NCI-H1436 (cell line): ENCODE measurements around the gene FIGNL2.
"Not testable (repeated sequence)": the region's sequence is repeated elsewhere in the genome, so short reads cannot be mapped to it uniquely, and the experiment has no call there.

ENCODE experiments used
- DNase-seq: peaks from one replicate; lab custom pipeline; 2025; lab: John Stamatoyannopoulos, UW

Gene FIGNL2

DNA sequence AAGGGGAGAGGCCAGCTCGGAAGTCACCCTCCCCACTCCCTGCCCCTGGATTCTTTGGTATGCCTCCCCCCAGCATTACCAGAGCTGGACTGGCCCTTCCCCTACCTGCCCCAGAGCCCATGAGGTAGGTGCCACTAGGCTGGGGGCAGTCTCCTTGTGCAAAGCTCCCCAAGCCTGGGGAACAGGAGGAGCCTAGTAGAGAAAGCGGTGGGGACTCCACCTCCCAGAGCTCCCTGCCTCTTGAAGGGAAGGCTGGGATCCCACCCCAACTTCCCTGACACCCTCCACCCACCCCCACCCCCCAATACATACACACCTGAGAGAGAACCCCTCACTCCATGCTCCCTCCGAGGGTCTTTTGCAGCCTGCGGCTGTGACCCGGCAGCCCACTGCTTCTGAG is 30.4 kb downstream of the FIGNL2 start:
- DNase-seq = no peak

DNA sequence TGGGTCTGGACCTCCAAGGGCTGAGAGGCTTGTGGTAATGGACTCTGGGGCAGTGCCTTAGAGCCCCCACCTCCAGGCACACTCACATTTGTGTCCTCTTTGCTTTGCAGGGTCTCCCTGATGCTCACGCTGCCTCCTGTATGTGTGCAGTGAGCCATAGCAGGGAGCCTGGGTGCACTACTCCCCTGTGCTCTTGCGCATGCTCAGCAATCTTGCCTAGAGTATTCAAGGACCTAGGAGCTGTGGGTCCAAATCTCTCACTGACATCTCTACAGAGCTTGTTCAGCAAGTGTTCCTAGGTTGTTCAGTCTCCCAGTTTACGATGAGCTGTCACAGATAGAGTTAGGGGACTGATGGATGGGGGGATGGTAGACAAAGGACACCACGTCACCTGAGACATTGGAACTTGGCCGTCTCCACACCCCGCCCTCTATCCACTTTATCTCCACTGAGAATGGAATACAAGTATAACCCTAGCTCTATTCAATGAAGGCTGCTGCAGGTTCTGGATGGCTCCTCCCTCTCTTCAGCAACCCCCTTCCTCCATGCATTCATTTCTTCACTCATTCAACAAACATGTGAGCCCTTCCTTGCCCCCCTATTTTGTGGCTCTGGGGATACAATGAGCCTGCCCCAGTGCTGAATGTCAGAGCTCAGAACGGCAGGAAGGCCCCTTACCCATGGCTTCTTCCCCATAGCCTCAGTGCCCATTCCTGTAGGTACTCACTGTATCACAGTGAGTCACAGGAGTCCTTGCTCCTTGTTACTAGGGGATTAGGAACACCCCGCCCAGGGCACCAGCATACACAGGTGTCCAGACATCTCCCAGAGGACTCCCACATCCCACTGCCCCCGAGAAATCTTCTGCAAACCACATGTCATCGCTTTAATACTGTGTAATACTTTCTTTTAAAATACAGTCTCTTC is 31.2 kb downstream of the FIGNL2 start:
- DNase-seq = no peak

DNA sequence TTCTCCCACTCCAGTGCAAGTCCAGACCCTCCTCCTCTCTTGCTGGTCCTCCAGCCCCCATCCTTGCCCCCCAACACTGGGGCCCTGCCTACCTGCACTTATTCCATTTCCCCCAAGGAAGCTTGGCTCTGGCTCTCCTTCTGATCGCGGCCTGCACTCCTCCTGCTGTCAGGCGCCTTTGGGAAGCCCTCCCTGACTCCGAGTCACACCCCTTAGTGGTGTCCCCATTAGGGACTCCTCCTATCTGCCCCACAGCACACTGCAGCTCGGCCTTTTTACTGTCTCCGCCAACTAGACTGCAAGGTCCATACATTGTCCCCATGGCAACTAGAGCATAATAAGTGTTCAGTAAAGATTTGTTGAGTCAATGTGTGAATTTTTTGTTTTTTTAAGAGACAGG is 32.9 kb downstream of the FIGNL2 start:
- no peak for DNase-seq

DNA sequence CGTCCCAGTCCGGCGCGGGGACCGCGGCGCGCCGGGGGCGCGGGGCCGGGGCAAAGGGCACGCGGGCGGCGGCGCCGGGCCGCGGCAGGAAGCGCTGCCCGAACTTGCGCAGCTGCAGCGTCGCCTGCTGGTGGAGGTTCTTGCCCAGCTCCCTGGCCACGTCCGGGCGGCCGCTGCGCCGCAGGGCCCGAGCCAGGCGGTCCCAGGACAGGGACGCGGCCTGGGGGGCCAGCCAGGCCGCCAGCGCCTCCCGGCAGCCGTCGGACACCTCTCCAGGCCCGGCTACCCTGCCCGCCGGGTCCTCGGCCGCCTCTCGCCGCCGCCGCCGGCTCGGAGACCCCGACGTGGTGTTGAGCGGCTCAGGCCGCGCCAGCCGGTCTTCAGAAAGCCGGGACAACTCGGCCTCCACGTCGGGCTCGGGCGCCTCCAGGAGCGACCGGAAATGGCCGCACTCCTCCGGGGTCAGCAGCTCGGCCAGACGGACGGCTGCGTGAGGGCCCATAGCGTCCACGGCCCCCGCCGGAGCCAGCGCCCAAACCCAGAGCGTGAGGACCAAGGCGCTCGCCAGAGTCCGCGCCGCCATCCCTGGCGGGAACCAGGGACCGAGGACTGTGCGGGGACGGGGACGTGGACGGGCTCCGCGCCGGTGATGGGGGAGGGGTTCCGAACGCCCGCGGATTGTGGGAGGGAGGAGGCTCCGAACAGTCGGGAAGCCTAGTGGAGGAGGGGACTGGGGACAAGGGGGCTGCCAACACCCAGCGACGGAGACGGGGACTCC is 34.0 kb downstream of the FIGNL2 start:
- DNase-seq = no peak

DNA sequence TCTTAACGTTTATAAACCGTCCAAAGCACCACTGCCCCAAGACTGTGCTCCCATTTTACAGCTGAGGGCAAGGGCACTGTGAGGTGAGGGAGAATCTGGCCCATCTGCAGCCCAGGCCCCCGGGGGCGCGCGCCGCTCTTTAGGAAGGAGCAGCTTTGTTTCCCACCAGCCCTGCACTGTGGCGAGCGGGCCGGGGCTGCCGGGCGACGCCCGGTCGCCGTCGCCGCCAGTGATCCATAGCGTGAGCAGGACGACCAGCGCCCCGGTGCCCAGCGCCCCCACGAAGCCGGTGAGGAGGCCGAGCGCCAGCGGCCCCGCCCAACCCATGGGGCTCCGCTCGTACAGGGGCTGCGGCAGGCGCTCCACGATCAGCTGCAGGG is 34.6 kb downstream of the FIGNL2 start:
- DNase-seq = no peak

DNA sequence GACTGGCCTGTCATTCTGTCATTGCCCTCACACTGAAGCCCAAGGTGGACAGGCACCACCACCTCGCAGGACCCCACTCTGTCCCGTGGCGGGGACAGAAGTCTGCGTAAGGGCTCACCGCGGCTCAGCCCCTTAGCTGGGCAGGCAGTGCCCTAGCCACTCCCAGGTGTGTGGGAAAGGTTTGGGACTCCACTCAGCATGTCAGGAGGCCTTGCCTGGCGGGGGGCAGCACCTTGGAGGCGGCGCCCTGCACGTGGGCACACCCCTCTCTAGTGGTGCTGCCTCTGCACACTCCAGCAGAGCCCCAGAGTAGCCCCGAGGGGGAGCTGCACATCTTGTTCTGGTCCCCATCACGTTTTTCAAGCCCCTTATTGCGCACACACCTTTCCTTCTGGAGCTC is 35.6 kb downstream of the FIGNL2 start:
- no peak for DNase-seq

DNA sequence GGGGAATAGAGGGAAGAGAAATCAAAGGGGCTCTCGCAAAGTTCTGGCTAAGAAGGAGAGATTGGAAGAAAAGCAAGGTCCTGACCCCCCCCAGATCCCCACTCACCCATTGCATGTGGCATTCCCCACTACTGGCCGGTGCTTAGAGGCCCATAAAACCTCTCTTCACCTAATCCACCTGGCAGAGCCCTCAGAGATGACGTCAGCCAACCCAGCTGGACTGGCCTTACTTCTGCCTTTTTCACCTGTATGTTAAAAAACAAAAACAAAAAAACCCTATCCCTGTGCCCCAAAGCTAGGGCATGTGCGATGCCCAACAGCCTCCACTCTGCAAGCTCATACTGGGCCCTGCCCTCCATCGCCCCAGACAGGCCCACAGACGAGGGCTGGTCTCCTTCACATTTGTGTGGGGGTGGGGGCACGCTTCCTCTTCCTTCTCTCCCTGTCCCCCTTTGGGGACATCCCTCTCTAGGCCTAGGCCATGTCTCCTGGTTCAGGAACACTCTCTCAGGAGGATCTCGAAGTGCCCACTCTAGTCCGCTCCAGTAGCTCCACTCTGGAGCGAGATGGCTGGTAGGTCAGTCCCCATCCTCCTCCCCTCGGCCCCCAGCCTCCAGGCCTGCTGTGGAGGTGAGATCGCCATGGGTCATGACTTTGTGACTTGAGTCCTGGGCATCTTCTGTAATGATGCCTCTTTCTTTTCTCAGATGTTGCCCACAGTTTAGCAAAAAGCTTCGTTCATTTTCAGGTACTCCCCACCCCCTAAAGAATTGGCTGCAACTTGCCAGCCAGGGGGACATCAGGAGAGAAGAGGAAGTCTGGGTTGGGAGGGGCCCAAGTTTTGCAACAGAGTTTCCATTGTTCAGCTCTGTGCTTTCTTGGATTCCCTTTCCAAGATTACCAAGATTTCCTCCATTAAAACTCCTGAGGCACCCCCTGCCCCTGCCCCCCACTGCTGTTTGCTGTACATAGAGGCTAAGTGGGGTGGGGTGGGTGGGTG is 37.0 kb downstream of the FIGNL2 start:
- no peak for DNase-seq

DNA sequence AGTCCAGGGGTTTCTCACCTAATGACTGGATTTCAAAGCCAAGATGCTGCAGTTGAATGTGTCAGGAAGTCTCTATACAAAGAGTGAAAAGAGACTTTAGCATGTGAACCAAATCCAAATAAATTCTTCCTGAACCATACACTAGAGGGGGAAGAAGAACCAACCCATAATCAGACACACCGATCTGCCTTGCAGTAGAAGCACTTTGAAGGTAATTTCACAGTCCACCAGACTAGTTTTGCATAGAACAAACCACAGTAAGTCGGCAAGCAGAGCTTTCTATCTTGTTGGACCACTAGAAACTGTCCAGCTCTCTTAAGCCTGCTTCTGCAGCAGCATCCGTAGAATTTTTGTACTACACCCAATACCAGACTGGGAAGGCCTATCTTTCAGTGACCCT is 39.3 kb downstream of the FIGNL2 start:
- DNase-seq = no peak

DNA sequence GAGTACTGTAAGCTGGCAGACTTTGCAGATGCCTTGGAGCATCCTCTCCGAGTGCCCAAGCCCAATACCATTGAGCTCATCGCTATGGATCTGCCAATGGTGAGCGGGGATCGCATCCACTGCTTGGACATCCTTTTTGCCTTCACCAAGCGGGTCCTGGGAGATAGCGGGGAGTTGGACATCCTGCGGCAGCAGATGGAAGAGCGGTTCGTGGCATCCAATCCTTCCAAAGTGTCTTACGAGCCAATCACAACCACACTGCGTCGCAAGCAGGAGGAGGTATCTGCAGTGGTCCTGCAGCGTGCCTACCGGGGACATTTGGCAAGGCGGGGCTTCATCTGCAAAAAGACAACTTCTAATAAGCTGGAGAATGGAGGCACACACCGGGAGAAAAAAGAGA is 41.6 kb downstream of the FIGNL2 start:
- no peak for DNase-seq

DNA sequence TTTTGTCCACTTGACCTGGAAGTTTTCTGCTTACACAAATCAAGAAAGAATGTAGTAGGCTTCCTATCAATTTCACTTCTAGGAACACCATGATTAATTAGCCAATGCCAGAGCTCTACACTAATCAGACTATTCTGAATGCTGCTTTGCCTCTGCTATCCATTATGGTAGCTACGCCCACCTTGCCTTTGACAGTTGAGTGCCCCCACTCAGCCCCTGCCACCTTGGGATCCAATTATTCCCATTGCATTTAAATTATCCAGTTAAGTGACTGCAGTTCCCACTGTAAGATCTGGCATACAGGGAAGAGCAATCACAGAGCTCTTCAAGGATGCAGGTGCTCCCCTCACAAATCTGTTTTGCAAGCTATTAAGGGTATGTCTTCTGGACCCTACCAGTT is 47.5 kb downstream of the FIGNL2 start:
- DNase-seq = no peak

DNA sequence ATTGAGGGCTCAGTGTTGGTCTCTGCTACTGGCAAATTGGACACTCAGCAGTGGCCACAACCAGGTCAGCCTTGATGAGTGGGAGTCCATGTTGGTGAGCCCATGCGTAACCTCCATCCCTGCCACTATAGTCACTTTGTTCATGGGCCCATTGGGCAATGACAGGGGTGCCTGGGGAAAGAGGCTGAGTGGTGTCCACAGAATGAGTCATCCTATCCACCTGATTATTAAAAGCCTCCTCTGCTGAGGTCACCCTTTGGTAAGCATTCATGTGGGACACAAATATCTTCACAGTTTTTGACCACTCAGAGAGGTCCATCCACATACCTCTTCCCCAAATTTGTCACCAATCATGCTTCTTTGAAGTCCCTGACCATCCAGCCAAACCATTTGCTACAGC is 50.0 kb downstream of the FIGNL2 start:
- no peak for DNase-seq

DNA sequence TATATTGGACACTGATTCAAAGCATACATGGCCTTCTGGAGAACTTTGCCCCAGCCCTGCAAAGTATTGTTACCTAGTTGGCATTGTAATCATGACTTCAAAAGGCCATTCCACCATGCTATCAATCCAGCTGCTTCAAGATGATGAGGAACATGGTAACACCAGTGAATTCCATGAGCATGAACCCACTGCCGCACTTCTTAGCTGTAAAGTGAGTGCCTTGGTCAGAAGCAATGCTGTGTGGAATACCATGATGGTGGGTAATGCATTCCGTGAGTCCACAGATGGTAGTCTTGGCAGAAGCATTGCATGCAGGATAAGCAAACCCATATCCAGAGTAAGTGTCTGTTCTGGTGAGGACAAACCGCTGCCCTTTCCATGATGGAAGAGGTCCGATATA is 50.5 kb downstream of the FIGNL2 start:
- not testable (repeated sequence) for DNase-seq

DNA sequence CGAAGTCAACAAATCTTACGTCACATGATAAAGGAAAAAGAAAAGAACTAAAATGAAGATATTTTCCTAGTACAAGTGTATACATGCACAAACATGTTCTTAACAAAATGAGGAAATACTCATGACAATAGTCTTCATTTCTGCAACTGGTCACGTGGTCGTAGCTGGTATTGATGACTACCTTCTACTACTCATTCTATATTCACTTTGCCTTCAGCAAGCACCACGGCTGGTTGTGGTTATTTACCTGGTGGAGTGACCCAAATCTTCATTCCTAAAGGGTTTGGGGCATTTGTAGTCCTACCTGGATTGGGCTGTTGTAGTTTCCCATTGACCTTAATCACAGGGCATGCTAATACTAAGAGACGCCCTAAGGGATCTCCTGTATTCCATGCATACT is 51.2 kb downstream of the FIGNL2 start:
- no peak for DNase-seq

DNA sequence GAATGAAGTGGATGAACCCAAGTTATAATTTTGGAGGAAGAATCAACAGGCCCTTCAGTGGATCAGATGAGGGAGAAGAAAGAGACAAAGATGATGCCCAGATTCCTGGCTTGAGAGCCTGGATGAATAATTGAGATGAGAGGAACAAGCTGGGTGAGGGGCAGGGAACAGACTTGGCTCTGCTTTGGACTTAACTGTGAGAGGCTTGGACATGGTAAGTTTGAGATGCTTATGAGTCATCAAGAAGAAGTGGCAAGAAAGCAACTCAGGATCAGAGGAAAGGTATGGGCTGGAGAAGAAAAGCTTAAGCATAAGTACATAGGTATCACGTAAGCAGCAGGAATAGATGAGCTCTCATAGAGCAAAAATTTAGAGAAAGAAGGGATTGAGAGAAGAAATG is 55.3 kb downstream of the FIGNL2 start:
- DNase-seq = no peak

DNA sequence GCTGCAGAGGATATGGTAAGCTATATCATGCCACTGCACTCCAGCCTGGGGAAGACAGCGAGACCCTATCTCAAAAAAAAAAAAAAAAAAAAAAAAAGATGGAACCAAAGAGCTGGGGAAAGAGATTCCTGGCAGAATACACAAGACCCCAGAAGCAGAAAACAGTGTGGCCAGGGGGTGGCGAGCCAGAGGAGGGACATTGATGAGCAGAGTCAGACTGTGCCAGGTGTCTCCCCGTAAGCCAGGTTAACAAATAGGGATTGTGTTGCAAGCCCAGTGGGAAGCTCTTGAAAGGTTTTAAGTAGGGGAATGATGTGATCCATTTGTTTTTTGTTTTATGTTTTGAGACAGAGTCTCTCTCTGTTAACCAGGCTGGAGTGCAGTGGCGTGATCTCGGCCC is 56.1 kb downstream of the FIGNL2 start:
- no peak for DNase-seq

DNA sequence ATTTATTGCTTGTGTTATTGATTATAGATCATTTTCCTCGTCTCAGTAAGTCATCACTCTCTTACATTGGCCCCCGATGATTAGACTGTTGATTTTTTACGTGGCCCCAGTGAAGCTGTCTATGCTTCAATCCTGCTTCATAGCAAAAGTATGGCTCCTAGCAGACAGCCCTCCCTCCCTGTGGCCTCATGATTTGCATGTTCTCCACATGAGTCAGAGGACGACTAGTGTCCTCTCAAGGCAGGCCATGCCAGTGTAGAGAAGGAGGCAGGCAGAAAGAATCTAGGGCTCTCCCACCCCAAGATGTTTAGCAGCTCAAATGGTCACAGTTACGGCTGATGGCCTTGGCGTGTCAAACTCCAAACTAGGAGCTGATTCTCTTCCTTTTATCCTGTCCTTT is 59.6 kb downstream of the FIGNL2 start:
- no peak for DNase-seq

DNA sequence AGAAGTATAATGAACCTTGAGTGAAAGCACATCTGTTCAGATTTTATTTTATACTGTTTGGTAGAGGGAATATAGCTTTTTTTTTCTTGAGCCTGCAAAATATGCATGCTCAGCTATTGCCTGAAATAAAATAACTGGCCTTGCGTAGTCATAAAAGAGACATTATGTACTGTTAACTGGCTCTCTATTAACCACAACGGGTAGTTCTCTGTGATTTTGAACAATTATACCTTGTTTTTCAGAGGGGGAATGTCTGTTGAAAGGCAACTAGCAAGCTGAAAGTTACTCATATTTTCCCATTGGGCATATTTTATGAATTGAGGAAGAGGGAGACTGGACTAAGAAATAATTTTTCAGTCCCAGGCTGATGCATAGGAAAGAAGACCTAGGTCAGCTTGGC is 62.6 kb downstream of the FIGNL2 start:
- DNase-seq = no peak

DNA sequence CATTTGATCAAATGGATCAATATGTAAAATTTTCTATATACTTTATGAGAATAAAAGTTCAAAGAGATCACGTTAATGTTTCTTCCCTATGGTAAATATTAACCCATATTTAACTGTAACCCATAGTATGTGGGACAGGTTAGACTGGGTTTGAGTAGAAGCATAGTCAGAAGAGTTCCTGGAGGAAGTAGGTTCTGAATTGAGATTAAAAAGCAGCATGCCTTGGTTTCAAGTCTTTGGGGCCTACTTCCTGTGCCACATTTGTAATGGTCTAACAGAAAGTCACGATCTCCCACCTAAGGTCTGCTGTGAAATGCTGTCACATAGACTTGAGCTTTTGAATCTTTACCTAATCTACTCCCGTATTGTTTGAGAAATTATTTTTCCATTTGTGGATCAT is 63.8 kb downstream of the FIGNL2 start:
- no peak for DNase-seq

DNA sequence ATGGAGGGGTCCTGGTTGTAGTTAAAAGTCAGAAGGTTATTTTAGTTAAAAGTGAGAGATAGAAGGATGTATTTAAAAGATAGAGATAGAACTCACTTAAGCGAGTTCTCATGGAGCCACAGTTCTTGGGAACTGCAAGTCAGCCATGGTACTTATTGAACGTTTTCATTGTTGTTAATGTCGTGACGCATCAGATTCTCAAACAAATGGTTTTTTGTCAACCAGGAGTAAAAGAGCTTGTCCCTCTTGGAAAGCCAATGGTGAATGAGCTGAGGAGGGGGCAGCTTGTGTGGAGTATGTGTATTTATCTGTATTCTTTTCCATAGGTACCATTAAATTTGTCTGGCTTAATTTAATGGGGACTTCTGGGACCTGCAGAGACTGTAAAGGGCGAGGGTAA is 68.6 kb downstream of the FIGNL2 start:
- no peak for DNase-seq

DNA sequence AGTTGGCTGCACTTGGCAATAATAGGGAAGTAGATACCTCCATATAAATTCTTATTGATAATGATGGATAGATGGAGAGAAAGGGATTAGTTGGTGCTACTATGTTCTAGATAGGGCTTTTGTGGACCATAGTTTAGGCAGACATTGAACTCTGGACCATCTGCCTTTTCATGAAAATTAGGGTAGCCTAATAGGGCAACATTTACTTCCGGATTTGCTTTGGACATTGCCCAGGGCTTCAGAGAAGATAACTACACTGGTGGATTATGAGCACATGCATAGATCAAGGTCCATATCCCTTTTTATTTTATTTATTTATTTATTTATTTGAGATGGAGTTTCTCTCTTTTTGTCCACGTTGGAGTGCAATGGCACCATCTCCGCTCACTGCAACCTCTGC is 70.5 kb downstream of the FIGNL2 start:
- no peak for DNase-seq

DNA sequence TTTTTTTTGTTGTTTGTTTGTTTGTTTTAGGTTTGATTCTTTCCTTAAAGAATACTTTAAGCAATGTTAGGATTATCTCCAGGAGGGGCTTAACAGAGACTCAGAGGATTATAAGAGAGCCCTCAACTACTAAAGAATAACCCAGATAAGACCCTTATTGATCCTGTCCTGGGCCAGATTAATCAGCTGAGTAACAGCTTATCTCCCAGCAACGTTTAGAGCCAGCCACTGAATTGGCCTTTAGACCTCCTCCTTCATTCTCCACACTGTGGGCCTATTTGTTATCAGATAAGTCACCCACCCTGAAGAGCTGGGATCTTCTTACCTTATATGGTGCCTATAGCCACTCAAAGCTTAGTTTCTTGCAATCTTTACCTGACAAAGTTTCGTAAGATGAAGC is 71.1 kb downstream of the FIGNL2 start:
- no peak for DNase-seq

DNA sequence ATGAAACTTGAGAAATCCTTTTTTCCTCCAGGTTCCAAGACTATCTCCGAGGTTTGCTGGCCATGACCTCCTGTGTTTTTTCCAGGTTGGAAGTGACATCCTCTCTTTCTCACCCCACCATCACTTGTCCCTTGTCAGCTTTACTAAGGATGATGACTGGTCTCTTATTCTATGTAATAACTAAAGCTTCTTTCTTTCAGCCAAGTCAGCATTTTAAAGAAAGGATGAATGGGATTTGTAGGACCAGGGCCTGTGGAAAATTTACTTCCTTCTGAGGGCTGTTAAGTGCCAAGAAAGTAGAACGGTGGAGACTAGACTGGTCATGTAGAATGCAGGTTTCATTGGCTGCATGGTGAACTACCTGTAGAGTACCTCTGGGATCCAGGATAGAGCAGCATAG is 73.6 kb downstream of the FIGNL2 start:
- no peak for DNase-seq
